CD14-positive monocyte (primary cell): ENCODE results near the gene FAM151B. TPM values are rescaled to one million over a fixed set of nuclear protein-coding genes. Genes with fewer than 3 reads are reported as not detected.

Experiments used
- DNase-seq, 3 donors: peaks; one replicate each; pipeline ENCODE4 v3.0.0-alpha.2; 2011 to 2022
- H2AFZ ChIP-seq: 2 replicates; pipeline ENCODE4 v1.6.0; 2012; ENCODE audit warnings: mild to moderate bottlenecking, low read depth, low read length, inconsistent platforms; ENCODE audit not compliant: insufficient read depth, poor library complexity, severe bottlenecking
- H3K27ac ChIP-seq, 2 donors: 1 replicate in 1 of 2; 2 replicates in 1 of 2; pipeline ENCODE4 v1.5.1; 2012 to 2013; ENCODE audit warnings: low read length in 2 of 2, control low read depth in 1 of 2, inconsistent platforms in 1 of 2, low read depth in 1 of 2, mild to moderate bottlenecking in 1 of 2
- H3K27me3 ChIP-seq, 2 donors: one replicate each; pipeline versions ENCODE4 v1.6.0 to v1.6.1; 2011 to 2013; ENCODE audit warnings: low read length in 2 of 2; ENCODE audit not compliant: control insufficient read depth in 2 of 2, insufficient read depth in 2 of 2
- H3K36me3 ChIP-seq, 2 donors: replicated peaks in 1 of 2; 1 replicate in 1 of 2; 2 replicates in 1 of 2; pipeline versions ENCODE4 v1.5.1 to v1.6.1; 2012 to 2013; ENCODE audit warnings: low read length in 2 of 2, control low read depth in 1 of 2, inconsistent platforms in 1 of 2, mild to moderate bottlenecking in 1 of 2; ENCODE audit not compliant: insufficient read depth in 2 of 2, control insufficient read depth in 1 of 2
- H3K4me1 ChIP-seq, 2 donors: 1 replicate in 1 of 2; 2 replicates in 1 of 2; pipeline versions ENCODE4 v1.5.1 to v1.6.1; 2012 to 2013; ENCODE audit warnings: low read length in 2 of 2, control low read depth in 1 of 2, inconsistent platforms in 1 of 2, mild to moderate bottlenecking in 1 of 2, moderate library complexity in 1 of 2; ENCODE audit not compliant: insufficient read depth in 2 of 2, control insufficient read depth in 1 of 2
- H3K4me2 ChIP-seq: replicated peaks from 2 replicates; pipeline ENCODE3; 2012; ENCODE audit warnings: low read length, moderate library complexity, mild to moderate bottlenecking; ENCODE audit not compliant: poor library complexity, severe bottlenecking; ENCODE audit errors: extremely low read depth
- H3K4me3 ChIP-seq, 3 experiments: fragments of 200-600 bp in 1 of 3; sonication (generic) in 1 of 3; replicated peaks in 1 of 3; 1 replicate in 2 of 3; 2 replicates in 1 of 3; pipeline ENCODE4 v1.5.1; 2011 to 2013; ENCODE audit warnings: low read length in 3 of 3, mild to moderate bottlenecking in 3 of 3, control low read depth in 2 of 3, low read depth in 2 of 3, inconsistent platforms in 1 of 3, moderate library complexity in 1 of 3
- H3K79me2 ChIP-seq: 2 replicates; pipeline ENCODE4 v1.6.0; 2012; ENCODE audit warnings: mild to moderate bottlenecking, control low read depth, inconsistent platforms, low read length, moderate library complexity; ENCODE audit not compliant: insufficient read depth
- H3K9ac ChIP-seq: 2 replicates; pipeline ENCODE4 v1.6.0; 2017; ENCODE audit warnings: low read length, mild to moderate bottlenecking; ENCODE audit not compliant: insufficient read depth, poor library complexity, severe bottlenecking
- H3K9me3 ChIP-seq, 2 donors: replicated peaks in 1 of 2; 1 replicate in 1 of 2; 2 replicates in 1 of 2; pipeline versions ENCODE4 v1.5.1 to v1.6.1; 2012 to 2013; ENCODE audit warnings: low read length in 2 of 2, control low read depth in 1 of 2; ENCODE audit not compliant: control insufficient read depth in 1 of 2, insufficient read depth in 1 of 2
- H4K20me1 ChIP-seq: 2 replicates; pipeline ENCODE4 v1.6.0; 2012; ENCODE audit warnings: mild to moderate bottlenecking, low read length, control low read depth, moderate library complexity; ENCODE audit not compliant: insufficient read depth
- H3K27ac Mint-ChIP-seq, 7 donors: one replicate each; pipeline ENCODE4 v1.8.0; 2020; ENCODE audit warnings: mild to moderate bottlenecking in 7 of 7, mixed read lengths in 7 of 7, moderate library complexity in 6 of 7, inconsistent platforms in 2 of 7
- H3K27me3 Mint-ChIP-seq, 3 donors: one replicate each; pipeline ENCODE4 v1.8.0; 2021 to 2022; ENCODE audit warnings: low read depth in 3 of 3, mild to moderate bottlenecking in 3 of 3, mixed read lengths in 3 of 3, moderate library complexity in 3 of 3, inconsistent platforms in 1 of 3
- H3K36me3 Mint-ChIP-seq, 2 donors: one replicate each; pipeline ENCODE4 v1.8.0; 2020; ENCODE audit warnings: mixed read lengths in 2 of 2, inconsistent platforms in 1 of 2, mild to moderate bottlenecking in 1 of 2
- H3K4me1 Mint-ChIP-seq: one replicate; pipeline ENCODE4 v1.8.0; 2020; ENCODE audit warnings: mild to moderate bottlenecking, mixed read lengths
- H3K4me3 Mint-ChIP-seq, 2 donors: one replicate each; pipeline ENCODE4 v1.8.0; 2020; ENCODE audit warnings: mild to moderate bottlenecking in 2 of 2, mixed read lengths in 2 of 2, moderate library complexity in 1 of 2
- H3K9me3 Mint-ChIP-seq, 7 donors: one replicate each; pipeline ENCODE4 v1.8.0; 2020 to 2022; ENCODE audit warnings: mixed read lengths in 7 of 7, mild to moderate bottlenecking in 6 of 7, moderate library complexity in 6 of 7, inconsistent platforms in 2 of 7
- CTCF ChIP-seq: fragments of 200-600 bp; IDR thresholded peaks from one replicate; pipeline ENCODE4 v1.8.0; 2022; ENCODE audit warnings: antibody characterized with exemption, mild to moderate bottlenecking
- WGBS: methylation state at CpG from one replicate; pipeline ENCODE4 v1.1.5; 2013; ENCODE audit warnings: missing lambda C conversion rate; ENCODE audit not compliant: insufficient coverage; 5-methylcytosine and 5-hydroxymethylcytosine counted together
- intact Hi-C, 2 donors: fragments of 100-400 bp; cut with micrococcal nuclease; formaldehyde crosslinking; loops; one replicate each; pipeline versions ENCODE4 v1.15.0 to v1.15.1; 2023
- polyA plus RNA-seq, 3 donors: library from polyadenylated mRNA; depleted of rRNA in 1 of 3; unstranded in 2 of 3; stranded (reverse) in 1 of 3; fragments of 300-500 nt in 2 of 3; fragments of >200 nt in 1 of 3; fragmentation: Illumina TruSeq in 2 of 3; gene quantifications; 1 replicate in 2 of 3; 2 replicates in 1 of 3; pipeline ENCODE4 v1.2.3, GENCODE V29; 2012 to 2021

Gene FAM151B
- polyA plus RNA-seq, 3 donors = 3.2 to 10.2 (median 4.5) TPM

DNA sequence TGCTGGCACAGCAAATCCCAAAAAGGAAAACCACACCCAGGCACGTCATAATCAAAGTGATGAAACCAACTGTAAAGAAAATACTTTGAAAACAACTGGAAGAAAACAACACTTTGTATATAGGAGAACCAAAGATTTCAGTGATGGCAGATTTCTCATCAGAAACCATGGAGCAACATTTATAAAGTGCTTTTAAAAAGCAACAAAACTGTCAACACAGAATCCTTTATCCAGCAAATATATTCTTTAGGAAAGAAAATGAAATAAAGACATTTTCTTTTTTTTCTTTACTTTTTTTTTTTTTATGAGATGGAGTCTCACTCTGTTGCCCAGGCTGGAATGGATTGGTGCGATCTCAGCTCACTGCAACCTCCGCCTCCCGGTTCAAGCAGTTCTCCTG is 5.3 kb upstream of the FAM151B start:
- TF ChIP-seq CTCF = no peak
- DNase-seq = no peak
- H4K20me1 ChIP-seq = no peaks in the 10 kb centered on the region
- Mint-ChIP-seq H3K4me3 (no peak overlapping the region), H3K9me3 (peaks cover 6 to 19% (median 13%) of the 10 kb centered on the region in 7 donors), H3K27me3 (no peaks in the 10 kb centered on the region), H3K27ac (peak overlapping the region in 1 of 7 donors; percentile 42), H3K36me3 (peaks cover 27 to 35% of the 10 kb centered on the region in 2 donors), H3K4me1 (peaks cover 20% of the 10 kb centered on the region)
- H3K9ac ChIP-seq = no peak overlapping the region
- no peak overlapping the region for H3K27ac ChIP-seq
- H3K36me3 ChIP-seq = peaks cover 11 to 17% of the 10 kb centered on the region in 2 donors
- H3K4me1 ChIP-seq = peaks cover 9% of the 10 kb centered on the region in 2 donors
- 95% methylated on average over 3 of the region's 4 CpGs for WGBS
- no peaks in the 10 kb centered on the region for H3K79me2 ChIP-seq
- intact Hi-C loops = loop anchor here (5.0 to 10.0 kb wide), 3 partner anchors 68 to 192 kb away; no protein-coding TSS in a partner anchor
- no peaks in the 10 kb centered on the region for H3K27me3 ChIP-seq
- H3K4me3 ChIP-seq = no peak overlapping the region
- H3K4me2 ChIP-seq = no peak overlapping the region
- no peak overlapping the region for H2AFZ ChIP-seq
- H3K9me3 ChIP-seq = peaks cover 4 to 17% of the 10 kb centered on the region in 2 donors

GRCh38 chr5:80483636-80484232 is 4.2 kb upstream of the FAM151B start:
- Histone ChIP-seq H3K4me3 (no peak overlapping the region), H2AFZ (no peak overlapping the region), H3K27me3 (no peaks in the 10 kb centered on the region), H4K20me1 (no peaks in the 10 kb centered on the region), H3K4me1 (peaks cover 13 to 15% of the 10 kb centered on the region in 2 donors), H3K9ac (no peak overlapping the region), H3K9me3 (peaks cover 4 to 17% of the 10 kb centered on the region in 2 donors), H3K79me2 (peaks cover 9% of the 10 kb centered on the region), H3K27ac (no peak overlapping the region), H3K4me2 (no peak overlapping the region), H3K36me3 (peaks cover 3 to 12% of the 10 kb centered on the region in 2 donors)
- DNase-seq = no peak
- Mint-ChIP-seq H3K4me3 (no peak overlapping the region), H3K9me3 (peaks cover 6 to 19% (median 13%) of the 10 kb centered on the region in 7 donors), H3K27me3 (no peaks in the 10 kb centered on the region), H3K36me3 (peaks cover 21 to 33% of the 10 kb centered on the region in 2 donors), H3K4me1 (peaks cover 27% of the 10 kb centered on the region), H3K27ac (no peak overlapping the region)
- TF ChIP-seq CTCF = no peak
- intact Hi-C loops = loop anchor here (5.0 to 10.0 kb wide), 3 partner anchors 69 to 191 kb away; no protein-coding TSS in a partner anchor
- WGBS = no CpG with 5 or more reads among the region's 3 CpGs
